CD4-positive, alpha-beta T cell treated with Interleukin-4 for 4 hours (primary cell): ENCODE data around the gene LLGL2.
A peak's percentile ranks its signal among the peaks of the same experiment; 100 is the strongest.

Source experiments
- DNase-seq: peaks from one replicate; pipeline ENCODE4 v3.0.0-alpha.2; 2020

LLGL2 gene

DNA sequence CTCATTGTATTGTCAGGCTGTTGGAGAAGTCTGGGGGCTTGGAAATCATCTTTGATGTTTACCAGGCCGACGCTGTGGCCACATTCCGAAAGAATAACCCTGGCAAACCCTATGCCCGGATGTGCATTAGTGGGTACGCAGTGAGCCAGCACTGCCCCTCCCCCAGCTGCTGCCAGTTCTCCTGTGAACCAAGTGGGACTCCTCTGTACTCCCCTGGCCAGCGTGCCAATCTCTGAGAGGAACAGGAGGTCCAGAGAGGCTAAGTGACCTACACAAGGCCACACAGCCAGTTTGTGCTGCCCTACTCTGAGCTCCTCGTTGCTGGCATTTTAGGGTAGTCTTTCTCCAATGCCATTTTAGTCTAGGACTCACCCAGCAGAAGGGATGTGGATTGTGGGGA, 1.9 kb upstream of the LLGL2 start:
- DNase-seq: no peak

DNA sequence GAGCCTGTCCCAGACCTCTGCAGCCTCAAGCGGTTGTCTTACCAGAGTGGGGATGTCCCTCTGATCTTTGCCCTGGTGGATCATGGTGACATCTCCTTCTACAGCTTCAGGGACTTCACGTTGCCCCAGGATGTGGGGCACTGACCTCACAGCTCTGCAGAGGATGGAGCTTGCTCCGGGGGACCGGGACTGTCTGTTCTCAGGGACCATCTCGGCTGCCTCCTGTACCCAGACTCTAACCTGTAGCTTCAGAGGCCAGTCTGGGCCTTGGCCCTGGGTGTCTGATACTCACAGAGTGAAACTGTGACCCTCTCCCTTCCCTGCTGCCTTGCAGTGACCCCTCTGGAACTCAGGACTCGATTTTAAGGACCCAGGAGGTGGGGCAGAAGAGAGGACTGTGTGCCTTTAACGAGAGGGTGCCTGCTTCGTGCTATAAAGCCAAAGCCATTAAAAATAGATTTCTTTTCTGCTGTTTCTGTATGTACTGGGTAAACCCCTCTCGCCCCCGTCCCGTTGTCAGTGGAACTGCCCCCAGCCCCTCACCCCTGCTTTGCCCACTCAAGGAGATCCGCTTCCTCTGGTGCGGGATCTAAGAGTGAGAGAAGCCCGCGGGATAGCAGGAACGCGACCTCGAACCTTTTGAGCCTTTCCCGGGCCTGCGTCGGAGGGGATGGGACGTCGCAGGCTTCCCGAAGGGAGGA, 1.1 kb upstream of the LLGL2 start:
- no peak for DNase-seq

DNA sequence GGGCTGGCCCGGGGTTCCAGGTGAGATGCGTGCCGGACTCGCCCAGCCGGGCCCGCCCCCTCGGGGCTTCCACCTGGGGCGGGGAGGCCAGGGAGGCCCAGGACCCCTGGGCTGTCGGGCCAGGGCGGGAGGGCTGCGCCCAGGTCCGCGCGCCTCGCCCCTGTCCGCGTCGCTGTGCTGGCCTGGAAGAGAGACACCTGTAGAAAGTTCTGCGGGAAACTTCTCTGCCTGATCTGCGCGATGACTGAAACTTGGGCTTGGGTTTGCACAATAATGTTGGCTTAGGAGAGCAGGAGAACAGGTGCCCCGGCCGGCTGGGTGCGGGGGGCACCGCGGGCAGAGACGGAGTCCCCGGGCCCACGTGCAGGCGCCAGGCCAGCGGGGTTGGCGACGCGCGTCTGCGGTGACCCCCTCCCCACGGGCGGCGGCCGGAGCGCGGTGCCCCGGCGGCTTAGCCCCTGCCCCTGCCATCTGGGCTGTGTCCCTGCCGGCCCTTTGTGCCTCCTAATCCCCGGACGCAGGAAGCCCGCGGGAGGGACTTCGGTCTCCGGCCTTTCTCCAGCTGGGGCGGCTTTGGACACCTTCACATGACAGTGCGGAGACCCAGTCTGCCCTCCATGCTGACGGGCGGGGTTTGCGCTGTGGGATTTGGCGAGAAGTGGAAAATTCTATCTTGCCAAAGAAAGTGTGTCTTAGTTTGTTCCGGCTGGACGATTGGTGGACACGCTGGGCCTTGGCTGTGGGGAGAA, 483 bp downstream of the LLGL2 start:
- no peak for DNase-seq

DNA sequence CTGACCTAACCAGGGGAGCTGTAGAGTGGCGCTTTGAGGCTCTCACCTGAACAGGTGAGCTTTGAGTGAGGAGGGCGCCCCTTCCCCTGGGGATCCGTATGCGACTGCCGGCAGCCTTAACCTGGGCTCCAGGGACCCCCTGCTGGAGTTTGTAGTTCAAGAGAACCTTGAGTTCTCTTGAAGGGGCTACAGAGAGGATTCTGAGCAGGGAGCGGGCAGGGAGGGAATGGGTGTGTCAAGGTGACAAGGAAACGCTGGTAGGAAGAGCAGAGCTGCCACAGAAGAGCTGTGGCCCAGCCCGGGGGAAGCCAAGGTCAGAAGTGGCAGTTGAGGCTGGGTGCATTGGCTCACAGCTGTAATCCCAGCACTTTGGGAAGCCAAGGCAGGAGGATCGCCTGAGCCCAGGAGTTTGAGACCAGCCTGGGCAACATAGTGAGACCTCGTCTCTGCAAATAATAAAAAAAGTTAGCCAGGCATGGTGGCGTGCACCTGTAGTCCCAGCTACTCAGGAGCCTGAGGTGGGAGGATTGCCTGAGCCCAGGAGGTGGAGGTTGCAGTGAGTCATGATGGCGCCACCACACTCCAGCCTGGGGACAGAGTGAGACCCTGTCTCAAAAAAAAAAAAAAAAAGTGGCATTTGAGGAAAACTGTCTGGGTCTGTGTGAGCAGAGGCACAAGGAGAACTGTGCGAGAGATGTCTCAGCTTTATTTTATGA, 1.2 kb downstream of the LLGL2 start:
- DNase-seq: no peak

DNA sequence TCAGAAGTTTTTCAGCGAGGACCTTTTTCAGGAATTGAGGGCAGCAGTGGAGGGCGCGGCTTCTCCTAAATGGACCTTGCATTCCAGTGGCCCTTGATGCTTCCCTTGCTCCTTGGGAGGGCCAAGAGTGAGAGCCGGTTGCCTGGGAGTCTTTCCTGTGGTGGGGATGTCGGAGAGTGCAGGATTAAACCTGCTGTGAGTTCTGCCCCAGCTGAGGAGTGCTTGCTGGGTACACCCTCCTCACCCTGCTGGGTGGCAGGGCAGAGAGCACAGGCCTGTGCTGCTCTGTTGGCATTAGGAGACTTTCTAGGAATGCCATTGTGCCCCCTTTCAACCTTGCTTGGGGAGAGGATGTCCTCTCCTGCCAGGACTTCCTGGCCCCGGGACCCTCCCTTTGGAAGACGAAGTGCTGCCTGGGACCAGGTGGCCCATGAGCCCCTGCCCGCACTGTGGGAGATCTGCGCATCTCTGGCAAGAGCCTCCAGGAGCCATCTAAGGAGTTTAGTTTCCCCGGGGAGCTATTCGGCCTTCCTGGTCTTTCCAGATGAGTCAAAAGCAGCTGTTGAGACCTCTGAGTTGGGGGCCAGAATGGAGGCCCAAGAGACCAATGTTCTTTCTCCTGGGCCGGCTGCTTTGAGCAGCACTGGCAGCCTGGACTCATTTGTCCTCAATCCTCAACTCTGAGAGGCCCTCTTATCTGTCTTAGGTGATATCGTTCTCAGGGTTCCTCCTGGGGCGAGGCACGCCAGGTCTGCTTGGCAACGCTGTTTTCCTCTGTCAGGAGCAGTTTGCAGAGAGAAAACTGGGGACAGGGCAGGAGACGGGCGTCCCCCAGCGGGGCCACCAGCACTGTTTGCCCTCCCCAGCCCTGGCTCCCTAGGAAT, 5.6 kb downstream of the LLGL2 start:
- no peak for DNase-seq

DNA sequence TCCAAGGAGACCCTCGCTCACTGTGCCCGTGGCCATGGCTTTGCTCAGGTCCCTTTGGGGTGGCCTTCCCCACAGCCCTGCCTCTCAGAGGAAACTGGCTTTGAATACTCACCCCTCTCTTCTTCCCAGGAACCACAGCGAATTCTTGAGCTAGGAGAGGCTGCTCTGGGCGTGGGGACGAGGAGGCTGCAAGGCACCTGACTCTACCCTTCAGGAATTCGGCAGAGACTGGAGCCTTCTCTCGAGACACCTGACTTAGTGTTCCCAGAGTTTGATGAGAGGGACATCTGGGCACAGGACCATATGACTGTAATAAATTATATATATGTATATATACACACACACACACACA, 6.2 kb downstream of the LLGL2 start:
- DNase-seq: no peak

DNA sequence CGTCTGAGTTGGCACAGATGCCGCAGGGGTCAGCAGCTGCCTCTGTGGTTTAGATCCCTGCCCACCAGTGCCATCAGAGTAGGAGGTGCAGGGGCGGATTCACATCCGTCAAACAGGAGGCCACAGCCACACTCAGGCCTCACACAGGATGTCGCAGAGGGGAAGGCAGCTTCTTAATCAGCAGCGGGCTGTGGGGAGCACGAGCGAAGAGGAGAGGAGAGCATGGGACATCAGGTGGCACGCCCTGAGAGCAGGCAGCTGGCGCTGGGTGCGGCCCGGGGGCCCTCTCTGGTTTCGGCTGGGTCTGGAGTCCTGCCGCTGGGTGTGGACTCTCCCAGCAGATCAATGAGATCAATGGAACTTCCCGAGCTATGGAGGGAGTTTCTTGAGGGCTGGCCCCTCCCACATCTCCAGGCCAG, 9.6 kb downstream of the LLGL2 start:
- peak; percentile 69 for DNase-seq

DNA sequence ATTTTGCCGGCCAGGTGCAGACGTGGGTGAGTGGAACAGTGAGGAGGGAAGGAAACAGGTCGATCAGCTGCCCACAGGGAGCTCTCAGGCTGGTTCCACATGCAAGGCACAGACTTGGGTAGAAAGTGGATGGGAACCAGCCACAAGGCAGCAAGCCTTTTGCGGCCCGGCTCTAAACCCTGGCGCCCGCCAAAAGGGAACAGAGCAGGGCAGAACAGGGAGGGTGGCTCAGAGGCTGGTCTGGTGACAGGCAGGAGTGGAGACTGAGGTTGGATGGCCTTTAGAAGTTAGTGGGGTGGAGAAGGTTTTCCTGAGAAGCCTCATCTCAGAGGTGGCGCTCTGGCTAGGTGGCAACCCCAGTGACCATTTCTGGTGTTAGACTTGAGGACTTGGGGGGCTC, 10.4 kb downstream of the LLGL2 start:
- no peak for DNase-seq

DNA sequence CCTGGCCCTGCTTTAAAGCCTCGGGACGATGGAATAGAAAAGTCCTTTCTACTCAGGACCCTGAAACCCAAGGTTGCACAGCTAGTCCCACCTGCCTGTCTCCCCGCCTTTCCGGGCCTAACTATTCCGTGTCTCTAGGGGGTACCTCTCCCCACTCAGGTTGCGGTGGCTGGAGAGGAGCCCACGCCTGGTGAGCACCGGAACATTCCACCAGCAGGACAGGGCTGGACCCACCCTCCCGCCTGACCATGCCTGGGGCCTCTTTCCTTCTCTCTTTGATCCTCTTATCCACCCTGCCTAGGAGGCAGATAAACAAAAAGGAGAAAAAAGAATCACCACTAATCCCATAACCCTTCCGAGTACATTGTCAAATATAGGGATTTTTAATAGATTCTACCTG, 10.9 kb downstream of the LLGL2 start:
- no peak for DNase-seq

DNA sequence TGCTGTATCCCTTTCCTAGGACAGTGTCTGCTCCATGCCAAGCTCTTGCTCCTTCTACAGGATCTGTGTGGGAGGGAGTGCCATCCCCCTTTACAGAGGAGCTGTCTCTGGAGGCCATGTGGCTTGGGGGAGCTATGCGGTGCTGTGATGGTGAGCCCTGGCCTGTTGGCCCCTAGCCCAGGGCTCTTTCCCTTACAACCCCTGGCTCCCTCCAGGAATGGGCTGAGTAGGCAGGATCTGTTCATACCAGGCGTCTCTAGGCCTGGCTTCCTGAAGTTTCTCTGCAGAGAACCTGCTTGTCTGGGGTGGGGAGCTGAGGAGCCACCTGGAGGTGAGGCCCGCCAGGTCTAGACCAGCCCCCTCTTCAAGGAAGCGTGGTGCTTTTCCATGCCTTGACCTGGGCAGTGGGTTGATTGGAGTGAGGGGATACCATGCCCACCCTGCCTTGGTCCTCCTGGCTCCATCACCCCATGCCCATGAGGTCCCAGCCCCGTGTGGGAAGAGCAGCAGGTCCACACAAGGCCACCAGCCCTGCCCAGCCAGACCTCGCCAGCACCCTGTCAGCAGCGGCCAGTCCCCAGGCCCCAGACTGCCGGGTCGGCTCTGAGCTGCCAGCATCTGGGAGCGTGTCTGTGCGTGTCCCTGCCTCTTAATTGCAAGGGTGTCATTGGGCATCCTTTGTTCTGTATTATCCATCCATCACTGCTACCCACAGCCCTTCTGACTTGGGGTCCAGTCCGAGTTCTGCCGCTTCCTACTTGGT, 14.7 kb downstream of the LLGL2 start:
- DNase-seq: no peak

DNA sequence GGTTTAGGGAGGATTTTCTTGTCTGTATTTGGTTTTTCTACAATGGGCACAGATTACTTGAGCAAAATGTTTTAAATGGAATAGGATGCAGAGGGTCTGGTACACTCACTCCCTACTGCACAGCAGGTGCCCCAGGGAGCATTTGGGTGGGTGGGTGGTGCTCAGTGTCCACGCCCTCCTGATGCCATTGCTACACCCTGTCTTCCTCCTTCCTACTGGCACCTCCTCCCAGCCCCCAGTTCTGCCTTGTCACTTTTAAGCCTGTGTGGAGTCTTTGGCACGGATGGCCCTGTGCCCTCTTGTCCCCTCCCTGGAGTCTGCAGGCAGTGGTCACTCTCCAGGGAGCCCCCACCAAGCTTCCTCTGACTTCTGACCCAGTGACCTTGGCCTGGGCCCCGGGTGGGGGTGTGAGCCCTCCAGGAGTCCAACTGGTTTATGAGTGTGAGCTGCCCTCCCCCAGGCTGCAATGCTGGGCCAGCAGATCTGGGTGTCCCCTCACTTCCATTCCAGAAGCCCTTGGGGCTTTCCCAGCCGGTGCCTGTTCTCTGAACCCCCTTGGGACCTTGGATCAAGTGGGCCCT, 15.5 kb downstream of the LLGL2 start:
- DNase-seq: no peak

DNA sequence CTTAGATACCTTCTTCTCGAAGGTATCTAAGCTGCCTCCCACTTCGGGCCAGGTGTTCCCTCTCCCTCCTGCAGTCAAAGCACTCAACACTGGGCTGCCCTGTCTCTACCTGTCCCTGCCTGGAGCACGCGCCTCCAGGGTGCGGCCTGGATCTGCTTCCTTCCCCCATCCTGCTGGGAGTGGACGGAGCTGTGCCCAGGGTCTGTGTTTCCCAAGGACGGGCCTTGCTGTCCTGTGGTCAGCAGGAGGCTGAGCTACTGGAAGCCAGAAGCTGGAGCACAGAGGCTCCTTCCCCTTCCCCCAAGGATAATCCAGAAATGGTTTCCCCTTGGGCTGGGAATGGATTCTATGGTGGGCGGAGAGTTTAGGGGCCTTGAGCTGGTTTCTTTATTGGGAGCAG, 16.7 kb downstream of the LLGL2 start:
- no peak for DNase-seq

DNA sequence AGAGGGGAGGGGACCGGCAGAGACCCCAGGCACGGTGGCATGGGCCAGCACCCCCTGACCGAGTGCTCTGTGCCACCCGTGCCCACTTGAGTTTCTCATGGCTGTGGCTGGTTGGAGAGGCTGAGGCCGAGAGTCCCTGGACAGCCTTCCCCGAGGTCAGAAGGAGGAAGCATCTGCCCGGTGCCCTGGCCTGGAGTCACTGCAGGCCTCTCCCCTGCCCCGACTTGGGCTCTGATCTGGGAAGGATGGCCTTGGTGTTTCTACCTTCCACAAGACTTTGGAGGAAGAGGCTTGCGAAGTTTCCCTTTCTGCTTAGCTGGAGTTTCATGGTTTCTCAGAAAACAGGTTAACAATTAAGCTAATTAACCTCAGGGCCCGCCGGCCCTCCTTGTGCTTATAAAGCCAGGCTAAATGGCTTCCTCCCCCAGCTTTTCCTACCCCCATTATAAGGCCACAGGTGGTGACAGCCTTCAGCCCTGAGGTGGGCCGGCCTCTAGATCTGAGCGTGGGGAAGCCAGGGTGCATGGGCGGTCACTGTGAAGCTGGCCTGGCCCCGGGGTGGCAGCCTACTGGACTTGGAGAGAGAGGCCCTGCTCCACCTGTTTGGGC, 17.3 kb downstream of the LLGL2 start:
- DNase-seq: no peak

DNA sequence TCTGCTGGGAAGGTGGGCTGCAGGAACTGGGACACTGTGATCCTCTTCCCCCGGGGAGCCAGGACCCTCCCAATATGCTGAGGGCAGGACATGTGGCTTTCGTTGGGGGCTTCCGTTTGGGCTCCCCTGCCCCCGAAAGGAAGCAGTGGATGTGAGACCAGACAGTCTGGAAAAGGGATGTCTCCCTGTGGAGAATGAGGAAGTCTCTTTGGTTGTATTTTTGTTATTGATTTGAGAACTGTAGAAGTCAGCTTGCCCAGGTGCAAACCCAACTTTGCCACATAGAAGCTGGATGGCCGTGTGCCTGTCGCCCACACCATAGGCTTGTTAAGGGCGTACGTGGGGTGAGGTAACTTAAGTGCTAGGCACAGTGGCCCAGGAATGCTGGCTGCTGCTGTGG, 18.8 kb downstream of the LLGL2 start:
- no peak for DNase-seq

DNA sequence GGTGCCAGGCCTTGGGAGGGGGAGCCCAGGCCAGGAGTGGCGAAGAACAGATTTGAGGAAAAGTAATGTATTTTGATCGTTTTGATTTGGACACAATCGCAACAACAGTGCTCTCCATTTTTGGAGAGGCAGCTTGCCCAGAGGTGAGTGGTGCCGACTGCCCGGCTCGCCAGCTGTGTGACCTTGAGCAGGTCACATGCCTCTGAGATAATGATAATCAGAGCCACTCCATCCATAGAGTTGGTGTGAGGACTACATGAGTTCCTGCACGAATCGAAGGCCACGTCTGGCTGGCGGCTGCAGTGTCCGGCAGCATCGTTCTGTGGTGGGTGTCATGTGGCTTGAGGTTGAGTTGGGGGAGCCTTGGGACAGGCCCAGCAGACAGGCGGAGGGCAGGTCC, 20.7 kb downstream of the LLGL2 start:
- DNase-seq: no peak

DNA sequence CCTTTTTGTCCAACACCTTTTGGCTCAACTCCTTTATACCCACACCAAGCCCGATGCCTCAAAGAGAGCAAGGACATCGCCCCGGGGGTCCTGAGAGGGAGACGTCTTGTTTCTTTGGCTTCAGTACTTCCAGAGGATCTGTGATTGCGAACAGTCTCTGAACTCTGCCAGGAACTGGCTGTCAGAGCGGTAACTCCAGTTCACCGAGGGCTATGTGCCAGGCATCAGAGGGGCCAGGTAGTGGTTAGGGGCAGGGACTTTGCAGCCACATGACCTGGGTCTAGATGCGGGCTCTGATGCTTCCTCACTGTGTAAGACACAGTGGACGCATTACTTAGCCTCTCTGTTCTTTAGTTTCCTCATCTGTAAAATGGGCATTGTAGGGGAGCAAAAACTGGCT, 21.6 kb downstream of the LLGL2 start:
- no peak for DNase-seq

DNA sequence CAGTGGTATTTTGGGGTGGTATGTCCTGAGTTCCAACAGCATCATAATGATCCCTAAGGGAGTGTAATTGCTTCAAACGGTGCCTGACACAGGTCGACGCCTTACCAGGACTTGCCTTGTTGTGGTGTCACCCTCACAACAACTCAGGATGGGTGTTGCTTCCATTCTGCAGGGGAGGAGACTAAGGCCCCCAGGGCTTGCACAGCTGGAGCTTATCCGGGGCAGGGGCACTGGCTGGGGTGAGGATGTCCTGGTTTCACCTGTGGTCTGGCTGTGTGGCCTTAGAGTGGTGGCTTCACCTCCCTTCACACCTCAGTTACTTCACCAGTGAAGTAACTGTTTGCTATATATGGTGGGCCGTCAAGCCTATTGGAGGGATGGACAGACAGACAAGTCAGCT, 23.3 kb downstream of the LLGL2 start:
- no peak for DNase-seq

DNA sequence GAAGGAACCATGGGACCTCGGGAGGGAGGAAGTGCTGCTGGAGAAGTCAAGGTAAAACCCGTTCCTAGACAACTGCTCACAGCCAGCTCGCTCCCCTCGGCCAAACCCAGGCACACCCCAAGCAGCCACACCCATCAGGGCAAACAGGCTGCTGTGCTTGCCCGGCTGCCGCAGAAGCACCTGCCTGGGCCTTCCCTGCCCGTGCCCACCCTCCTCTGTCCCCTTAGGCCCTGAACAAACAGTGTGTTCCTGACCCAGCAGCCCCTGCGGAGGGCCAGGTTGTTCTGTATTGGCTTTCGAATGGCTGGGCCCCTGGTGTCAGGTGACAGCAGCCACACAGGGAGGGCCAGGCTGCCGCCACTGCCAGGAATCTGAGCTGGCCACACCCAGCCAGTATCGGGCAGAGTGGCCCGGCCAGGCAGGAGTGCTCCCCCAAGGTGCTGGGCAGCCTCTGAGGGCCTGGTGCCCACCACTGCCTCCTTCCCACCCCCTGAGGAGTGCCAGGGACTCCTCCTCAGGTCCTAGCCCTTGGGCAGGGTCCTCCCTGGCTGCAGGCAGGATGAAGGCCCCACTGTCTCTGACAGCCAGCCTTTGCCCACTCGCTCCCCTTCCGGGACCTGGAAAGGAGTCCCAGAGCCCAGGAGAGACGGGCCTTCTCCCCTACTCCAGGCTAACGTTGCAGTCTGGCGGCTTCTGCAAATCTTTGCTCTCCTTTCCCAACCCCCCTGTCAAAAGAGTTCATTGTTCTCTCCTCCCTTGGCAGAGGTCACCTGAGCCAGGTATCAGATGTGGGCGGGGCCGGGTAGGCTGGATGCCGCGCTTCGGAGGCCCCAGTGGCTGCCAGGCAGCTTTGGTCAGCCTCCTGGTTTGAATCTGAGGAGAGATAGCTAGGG, 24.0 kb downstream of the LLGL2 start:
- no peak for DNase-seq

DNA sequence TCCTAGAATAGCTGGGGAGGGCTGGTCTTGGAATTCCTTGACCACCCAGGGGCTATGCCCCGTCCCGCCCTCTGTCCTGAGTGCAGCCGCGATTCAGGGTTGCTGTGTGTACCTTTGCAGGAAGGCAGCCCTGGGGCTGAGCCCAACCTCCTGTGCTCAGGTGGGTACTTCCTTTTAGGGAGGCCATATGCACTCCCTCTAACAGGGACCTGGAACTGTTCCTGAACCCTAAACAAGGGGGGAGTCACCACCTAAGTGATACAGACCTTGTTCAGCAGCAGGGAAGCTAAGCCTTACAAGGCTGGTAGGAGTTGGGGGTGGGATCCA, 24.6 kb downstream of the LLGL2 start:
- no peak for DNase-seq

DNA sequence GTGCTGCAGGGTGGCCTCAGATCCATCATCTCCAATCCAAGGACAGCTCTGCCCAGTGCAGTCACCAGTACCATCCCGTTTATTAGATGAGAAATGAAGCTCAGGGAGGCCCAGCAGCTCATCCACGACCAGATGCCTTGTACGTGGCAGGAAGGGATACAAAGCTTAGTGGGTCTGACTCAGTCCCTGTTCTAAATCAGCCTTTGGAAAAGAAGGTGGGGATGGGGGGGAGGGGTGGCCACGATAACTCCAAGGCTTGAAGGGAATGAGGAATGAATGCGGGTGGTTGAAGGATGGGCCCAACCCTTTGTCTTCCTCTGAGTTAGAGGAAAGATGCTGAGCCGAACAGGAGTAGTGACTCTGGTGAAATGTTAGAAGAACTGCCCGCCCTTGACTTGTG, 25.8 kb downstream of the LLGL2 start:
- no peak for DNase-seq
